Right lobe of liver (tissue), 6 donors: ENCODE measurements around the gene OPCML. TPM values are rescaled to one million over a fixed set of nuclear protein-coding genes. Genes with fewer than 3 reads are reported as not detected.

Source experiments
- ATAC-seq, 4 donors: fragments of 200-7000 bp; cut with Tn5 transposase; one replicate each; pipeline ENCODE4 v1.9.1; 2020; ENCODE audit warnings: mild to moderate bottlenecking in 4 of 4, moderate library complexity in 4 of 4
- DNase-seq, 3 donors: peaks; one replicate each; pipeline ENCODE4 v3.0.0-alpha.2; 2020
- H3K27ac ChIP-seq, 3 donors: fragments of 200-600 bp; one replicate each; pipeline ENCODE4 v1.8.0; 2022
- H3K27me3 ChIP-seq, 2 donors: fragments of 200-600 bp; one replicate each; pipeline ENCODE4 v1.8.0; 2022
- H3K36me3 ChIP-seq, 4 donors: fragments of 200-600 bp; sonication (generic) in 1 of 4; one replicate each; pipeline versions ENCODE4 v1.5.1 to v1.8.0; 2017 to 2022; ENCODE audit warnings: control low read depth in 1 of 4
- H3K4me1 ChIP-seq, 4 donors: fragments of 200-600 bp; sonication (generic) in 1 of 4; one replicate each; pipeline versions ENCODE4 v1.5.1 to v1.8.0; 2017 to 2022; ENCODE audit warnings: control low read depth in 1 of 4
- H3K4me3 ChIP-seq, 3 donors: fragments of 200-600 bp; one replicate each; pipeline ENCODE4 v1.8.0; 2022
- H3K9me3 ChIP-seq, 4 donors: fragments of 200-600 bp; sonication (generic) in 1 of 4; one replicate each; pipeline versions ENCODE4 v1.5.1 to v1.8.0; 2017 to 2022; ENCODE audit warnings: control low read depth in 1 of 4
- CTCF ChIP-seq, 4 donors: fragments of 200-600 bp in 3 of 4; fragments of 450-650 bp in 1 of 4; IDR thresholded peaks; one replicate each; pipeline versions ENCODE4 v1.5.1 to v1.8.0; 2016 to 2022; ENCODE audit warnings: antibody characterized with exemption in 4 of 4, mild to moderate bottlenecking in 2 of 4
- POLR2A ChIP-seq: fragments of 450-650 bp; IDR thresholded peaks from one replicate; pipeline ENCODE4 v1.6.1; 2017; ENCODE audit warnings: antibody characterized with exemption, mild to moderate bottlenecking
- WGBS: methylation state at CpG from one replicate; pipeline ENCODE4 v1.1.6; 2018; ENCODE audit warnings: low coverage, low lambda C conversion rate; ENCODE audit not compliant: insufficient coverage; ENCODE audit errors: missing lambda C conversion rate; 5-methylcytosine and 5-hydroxymethylcytosine counted together
- intact Hi-C, 2 donors: fragments of 100-400 bp; cut with DNase I; formaldehyde crosslinking; loops; one replicate each; pipeline versions ENCODE4 v1.11.2 to v1.14.1; 2022
- total RNA-seq, 6 experiments: library from RNA; depleted of rRNA in 2 of 6; stranded (reverse); fragments of >200 nt in 2 of 6; fragmentation: NEBNext Ultra II Directional in 3 of 6; extraction: Animal tissue kit (Norgen Biotek cat#: 25700) in 3 of 6; gene quantifications; one replicate each; pipeline versions ENCODE4 v1.1.0 to v1.2.4, GENCODE V29; 2016 to 2023
- donor health status: DM: no; HTN: yes; CAD: no.
- donor health status: DM: no; HTN: no; CAD: no.
- donor health status: DM: no; HTN: no; CAD: no.
- donor health status: DM: no; HTN: yes; CAD: no.
- donor health status: DM: no; HTN: yes; CAD: no.

The OPCML gene
- total RNA-seq, 6 experiments from 2014 or later: 0.11 TPM; not detected in 5

GRCh38 chr11:132944569-132944944, 587.7 kb downstream of the OPCML start:
- H3K27me3 ChIP-seq: peaks cover 0 to 6% of the 10 kb centered on the region in 2 donors
- no peak overlapping the region for H3K27ac ChIP-seq
- ATAC-seq: no peak
- H3K4me3 ChIP-seq: no peak overlapping the region
- H3K36me3 ChIP-seq: no peaks in the 10 kb centered on the region
- WGBS: 7% methylated on average over 2 of the region's 9 CpGs
- intact Hi-C loops: no loop called here
- no peak for TF ChIP-seq CTCF (IDR thresholded peaks at IDR 0.05)
- no peak for TF ChIP-seq POLR2A
- no peaks in the 10 kb centered on the region for H3K9me3 ChIP-seq
- H3K4me1 ChIP-seq: peaks cover 0 to 12% (median 5%) of the 10 kb centered on the region in 4 donors
- no peak for DNase-seq

GRCh38 chr11:132943706-132944568, 588.4 kb downstream of the OPCML start:
- H3K27ac ChIP-seq: no peak overlapping the region
- peaks cover 0 to 6% of the 10 kb centered on the region in 2 donors for H3K27me3 ChIP-seq
- DNase-seq (peak in 1 of 3 donors; percentile 27), ATAC-seq (peak; percentile 47 to 65 (median 58))
- whole genome bisulfite sequencing: 3% methylated on average over 5 of the region's 104 CpGs
- no peaks in the 10 kb centered on the region for H3K36me3 ChIP-seq
- no peak for TF ChIP-seq CTCF (IDR thresholded peaks at IDR 0.05)
- peaks cover 0 to 11% (median 5%) of the 10 kb centered on the region in 4 donors for H3K4me1 ChIP-seq
- intact Hi-C loops: no loop called here
- H3K4me3 ChIP-seq: peak overlapping the region in 1 of 3 donors; percentile 21
- H3K9me3 ChIP-seq: no peaks in the 10 kb centered on the region

- DNase-seq (no peak), ATAC-seq (no peak)
- TF ChIP-seq POLR2A (no peak), CTCF (IDR thresholded peaks at IDR 0.05) (no peak)
- Histone ChIP-seq H3K9me3 (no peaks in the 10 kb centered on the region), H3K27me3 (peaks cover 0 to 6% of the 10 kb centered on the region in 2 donors), H3K36me3 (no peaks in the 10 kb centered on the region), H3K4me1 (peaks cover 0 to 8% (median 2%) of the 10 kb centered on the region in 4 donors), H3K27ac (no peak overlapping the region), H3K4me3 (peak overlapping the region in 1 of 3 donors; percentile 21)
- intact Hi-C loops: no loop called here
- WGBS: 2% methylated on average over 5 of the region's 17 CpGs
These were observed 589.0 kb downstream of the OPCML start for GRCh38 chr11:132943357-132943705.

- no peak for DNase-seq
- Histone ChIP-seq H3K27ac (no peak overlapping the region), H3K4me3 (no peak overlapping the region), H3K27me3 (peaks cover 0 to 6% of the 10 kb centered on the region in 2 donors), H3K36me3 (no peaks in the 10 kb centered on the region), H3K4me1 (peaks cover 0 to 4% (median 0%) of the 10 kb centered on the region in 4 donors), H3K9me3 (no peaks in the 10 kb centered on the region)
- intact Hi-C loops: no loop called here
- TF ChIP-seq CTCF (IDR thresholded peaks at IDR 0.05) (no peak), POLR2A (no peak)
- WGBS: 20% methylated on average over 10 of the region's 42 CpGs
- ATAC-seq: peak in 1 of 4 donors; percentile 24
These were observed 589.5 kb downstream of the OPCML start for GRCh38 chr11:132942611-132943356.
